Measurements from ENCODE around the gene TUBB8. TPM values are rescaled to one million over a fixed set of nuclear protein-coding genes. Genes with fewer than 3 reads are reported as not detected.

Gene TUBB8
- total RNA-seq (0.70 and 0.80 TPM in 2 replicates), polyA plus RNA-seq (0.10 and 0.23 TPM in 2 replicates)

GRCh38 chr10:48996-49395 is at the start of gene TUBB8:
TSS of gene TUBB8 (minus strand) at chr10:49296. CDS start at chr10:49238, 58 bp downstream.
- H3K36me3 ChIP-seq (replicated peaks; ENCODE audit: insufficient read depth, low read depth), result no peaks in the 10 kb centered on the region
- no peaks in the 10 kb centered on the region for H4K20me1 ChIP-seq (ENCODE audit: insufficient read depth, poor library complexity, severe bottlenecking)
- no peaks in the 10 kb centered on the region for H3K27me3 ChIP-seq
- no peak within 1 kb of the TSS for H3K4me2 ChIP-seq
- no peak within 1 kb of the TSS for H3K27ac ChIP-seq
- H3K9me3 ChIP-seq (ENCODE audit: low read depth), result no peaks in the 10 kb centered on the region
- H3K9me2 ChIP-seq (replicated peaks; ENCODE audit: insufficient read depth), result no peaks in the 10 kb centered on the region
- H3K4me3 ChIP-seq, result no peak within 1 kb of the TSS
- no peak within 1 kb of the TSS for H2AFZ ChIP-seq
- H3K4me1 ChIP-seq (ENCODE audit: insufficient read depth), result no peaks in the 10 kb centered on the region
- H3K79me2 ChIP-seq, result no peaks in the 10 kb centered on the region
- TF ChIP-seq CTCF (IDR thresholded peaks at IDR 0.05; ENCODE audit: poor library complexity), result no peak
- TF ChIP-seq EZH2 (IDR thresholded peaks at IDR 0.05; ENCODE audit: borderline replicate concordance), result no peak
- TF ChIP-seq EZH2phosphoT487 (IDR thresholded peaks at IDR 0.05; ENCODE audit: low read depth, severe bottlenecking, unreplicated experiment), result no peak
- 94% methylated on average over 24 of the region's 34 CpGs for WGBS (ENCODE audit: low lambda C conversion rate, missing lambda C conversion rate)
- DNase-seq (ENCODE audit: low spot score), result no peak

DNA sequence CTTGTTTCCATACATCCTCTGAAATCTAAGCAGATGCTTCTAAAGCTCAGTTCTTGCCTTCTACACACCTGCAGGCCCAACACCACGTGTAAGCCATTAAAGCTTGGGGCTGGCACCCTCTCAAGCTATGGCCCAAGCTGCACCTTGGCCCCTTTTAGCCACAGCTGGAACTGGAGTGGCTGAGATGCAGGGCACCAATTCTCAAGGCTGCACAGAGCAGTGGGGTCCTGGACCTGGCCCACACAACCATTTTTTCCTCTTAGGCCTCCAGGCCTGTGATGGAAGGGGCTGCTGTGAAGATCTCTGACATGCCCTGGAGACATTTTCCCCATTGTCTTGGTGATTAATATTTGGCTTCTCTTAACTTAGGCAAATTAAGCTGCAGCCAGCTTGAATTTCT is 47.4 kb upstream of the TUBB8 start:
- no peak overlapping the region for H3K27ac ChIP-seq
- H3K4me3 ChIP-seq, result no peak overlapping the region
- no peaks in the 10 kb centered on the region for H3K79me2 ChIP-seq
- no peaks in the 10 kb centered on the region for H4K20me1 ChIP-seq (ENCODE audit: insufficient read depth, poor library complexity, severe bottlenecking)
- H3K27me3 ChIP-seq, result no peaks in the 10 kb centered on the region
- 44% methylated on average over 1 of the region's 1 CpG for WGBS (ENCODE audit: low lambda C conversion rate, missing lambda C conversion rate)
- no peak overlapping the region for H3K4me2 ChIP-seq
- H2AFZ ChIP-seq, result no peak overlapping the region
- no peaks in the 10 kb centered on the region for H3K36me3 ChIP-seq (replicated peaks; ENCODE audit: insufficient read depth, low read depth)
- H3K9me3 ChIP-seq (ENCODE audit: low read depth), result no peaks in the 10 kb centered on the region
- H3K4me1 ChIP-seq (ENCODE audit: insufficient read depth), result no peaks in the 10 kb centered on the region
- H3K9me2 ChIP-seq (replicated peaks; ENCODE audit: insufficient read depth), result no peaks in the 10 kb centered on the region
- no peak for DNase-seq (ENCODE audit: low spot score)
- TF ChIP-seq EZH2 (IDR thresholded peaks at IDR 0.05; ENCODE audit: borderline replicate concordance) (no peak), EZH2phosphoT487 (IDR thresholded peaks at IDR 0.05; ENCODE audit: low read depth, severe bottlenecking, unreplicated experiment) (no peak), CTCF (IDR thresholded peaks at IDR 0.05; ENCODE audit: poor library complexity) (no peak)

DNA sequence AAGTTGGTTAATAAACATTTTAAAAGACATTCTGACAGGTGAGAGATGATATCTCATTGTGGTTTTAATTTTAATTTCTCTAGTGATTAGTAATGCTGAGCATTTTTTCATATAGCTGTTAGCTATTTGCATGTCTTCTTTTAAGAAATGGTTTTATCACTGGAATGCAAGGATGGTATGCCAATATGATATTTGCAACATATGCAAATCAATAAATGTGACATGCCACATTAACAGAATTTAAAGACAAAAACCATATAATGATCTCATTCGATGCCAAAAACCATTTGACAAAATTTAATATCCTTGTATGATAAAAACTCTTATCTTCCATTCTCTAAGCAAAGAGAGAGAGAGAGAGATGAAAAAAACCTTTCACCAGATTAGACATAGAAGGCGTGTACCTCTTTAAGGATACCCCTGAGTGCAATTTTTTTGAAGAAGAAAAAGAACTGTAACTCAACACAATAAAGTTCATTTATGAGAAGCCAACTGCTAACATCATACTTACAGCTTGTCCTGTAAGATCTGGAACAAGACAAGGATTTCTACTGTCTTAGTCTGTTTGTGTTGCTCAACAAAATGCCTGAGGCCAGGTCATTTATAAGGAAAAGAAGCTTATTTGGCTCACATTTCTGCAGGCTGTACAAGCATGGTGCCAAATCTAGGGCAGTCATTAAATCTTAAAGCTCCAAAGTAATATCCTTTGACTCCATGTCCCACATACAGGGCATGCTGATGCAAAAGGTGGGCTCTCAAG is 46.4 kb upstream of the TUBB8 start:
- Histone ChIP-seq H3K4me3 (no peak overlapping the region), H3K4me1 (ENCODE audit: insufficient read depth) (no peaks in the 10 kb centered on the region), H3K9me2 (replicated peaks; ENCODE audit: insufficient read depth) (no peaks in the 10 kb centered on the region), H3K27me3 (no peaks in the 10 kb centered on the region), H3K79me2 (no peaks in the 10 kb centered on the region), H3K36me3 (replicated peaks; ENCODE audit: insufficient read depth, low read depth) (no peaks in the 10 kb centered on the region), H4K20me1 (ENCODE audit: insufficient read depth, poor library complexity, severe bottlenecking) (no peaks in the 10 kb centered on the region), H3K27ac (no peak overlapping the region), H3K9me3 (ENCODE audit: low read depth) (no peaks in the 10 kb centered on the region), H3K4me2 (no peak overlapping the region), H2AFZ (no peak overlapping the region)
- 83% methylated on average over 2 of the region's 2 CpGs for WGBS (ENCODE audit: low lambda C conversion rate, missing lambda C conversion rate)
- TF ChIP-seq EZH2phosphoT487 (IDR thresholded peaks at IDR 0.05; ENCODE audit: low read depth, severe bottlenecking, unreplicated experiment), result no peak
- DNase-seq (ENCODE audit: low spot score), result no peak

DNA sequence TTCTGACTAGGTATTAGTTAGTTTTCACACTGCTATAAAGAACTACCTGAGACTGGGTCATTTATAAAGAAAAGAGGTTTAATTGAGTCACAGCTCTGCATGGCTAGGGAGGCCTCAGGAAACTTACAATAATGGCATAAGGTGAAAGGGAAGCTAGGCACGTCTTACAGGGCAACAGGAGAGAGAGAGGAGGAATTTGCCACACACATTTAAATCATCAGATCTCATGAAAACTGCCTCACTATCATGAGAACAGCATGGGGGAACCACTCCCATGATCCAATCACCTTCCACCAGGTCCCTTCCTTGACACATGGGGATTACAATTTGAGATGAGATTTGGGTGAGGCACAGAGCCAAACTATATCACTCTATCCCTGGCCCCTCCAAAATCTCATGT is 45.5 kb upstream of the TUBB8 start:
- no peaks in the 10 kb centered on the region for H3K27me3 ChIP-seq

More for the DNA sequence above, 45.5 kb upstream of the TUBB8 start:
- H4K20me1 ChIP-seq (ENCODE audit: insufficient read depth, poor library complexity, severe bottlenecking), result no peaks in the 10 kb centered on the region
- no peak overlapping the region for H3K4me2 ChIP-seq
- H3K79me2 ChIP-seq, result no peaks in the 10 kb centered on the region
- TF ChIP-seq EZH2 (IDR thresholded peaks at IDR 0.05; ENCODE audit: borderline replicate concordance) (no peak), EZH2phosphoT487 (IDR thresholded peaks at IDR 0.05; ENCODE audit: low read depth, severe bottlenecking, unreplicated experiment) (no peak), CTCF (IDR thresholded peaks at IDR 0.05; ENCODE audit: poor library complexity) (no peak)
- H3K36me3 ChIP-seq (replicated peaks; ENCODE audit: insufficient read depth, low read depth), result no peaks in the 10 kb centered on the region
- H3K9me2 ChIP-seq (replicated peaks; ENCODE audit: insufficient read depth), result no peaks in the 10 kb centered on the region
- no peaks in the 10 kb centered on the region for H3K9me3 ChIP-seq (ENCODE audit: low read depth)
- no peak overlapping the region for H2AFZ ChIP-seq
- H3K4me3 ChIP-seq, result no peak overlapping the region
- no peak for DNase-seq (ENCODE audit: low spot score)
- peaks cover 7% of the 10 kb centered on the region for H3K4me1 ChIP-seq (ENCODE audit: insufficient read depth)
- 47% methylated on average over 1 of the region's 1 CpG for WGBS (ENCODE audit: low lambda C conversion rate, missing lambda C conversion rate)
- H3K27ac ChIP-seq, result no peak overlapping the region
